ENCODE measurements around the gene APBA2.
"Not testable (repeated sequence)": the region's sequence is repeated elsewhere in the genome, so short reads cannot be mapped to it uniquely, and the experiment has no call there.

Gene APBA2

DNA sequence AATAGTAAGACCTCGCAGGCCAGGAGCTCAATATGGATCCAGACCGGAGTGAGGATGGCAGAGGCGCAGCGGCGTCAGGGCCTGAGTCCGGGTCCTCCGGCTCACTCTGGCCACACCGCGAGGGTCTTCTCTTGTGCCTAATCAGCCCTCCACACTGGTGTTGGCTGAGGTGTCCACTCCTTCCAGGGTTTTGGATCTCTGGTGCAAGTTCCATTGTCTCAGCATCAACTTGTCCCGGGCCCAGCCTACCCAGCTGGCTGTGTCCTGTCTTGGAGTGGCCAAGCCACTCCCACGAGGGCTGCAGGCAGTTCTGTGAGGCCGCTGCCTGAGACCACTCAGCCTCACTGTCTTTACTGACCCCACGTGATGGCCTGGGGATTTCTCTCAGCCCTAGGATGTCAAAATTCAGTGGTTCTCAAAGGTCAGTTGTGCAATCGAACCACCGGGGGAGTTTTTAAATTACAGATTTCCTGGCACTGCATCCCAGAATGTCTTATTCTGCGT is 24.7 kb upstream of the APBA2 start:
- Histone ChIP-seq H3K36me3 (ENCODE audit: insufficient read depth, low read length) (peaks cover 22% of the 10 kb centered on the region; the same call in 1 of the 2 replicates), H4K20me1 (ENCODE audit: insufficient read depth, low read length, poor library complexity, severe bottlenecking) (no peaks in the 10 kb centered on the region), H3K9me2 (replicated peaks; ENCODE audit: low read depth, low read length) (no peaks in the 10 kb centered on the region), H3K9me3 (ENCODE audit: insufficient read depth, low read depth, low read length) (no peaks in the 10 kb centered on the region), H3K79me2 (ENCODE audit: insufficient read depth, low read length) (no peaks in the 10 kb centered on the region), H3K4me3 (ENCODE audit: low read length, poor library complexity, severe bottlenecking) (no peak overlapping the region), H3F3A (ENCODE audit: low read depth) (no peaks in the 10 kb centered on the region), H3K27me3 (ENCODE audit: insufficient read depth, low read length, poor library complexity, severe bottlenecking) (no peaks in the 10 kb centered on the region), H3K4me2 (ENCODE audit: low read depth, low read length, poor library complexity, severe bottlenecking) (no peak overlapping the region), H3K4me1 (ENCODE audit: insufficient read depth, low read length, poor library complexity, severe bottlenecking) (no peaks in the 10 kb centered on the region), H2AFZ (ENCODE audit: low read length) (no peak overlapping the region), H3K9ac (ENCODE audit: low read depth, low read length, poor library complexity, severe bottlenecking) (no peak overlapping the region)
- TF ChIP-seq, protein P1, sequence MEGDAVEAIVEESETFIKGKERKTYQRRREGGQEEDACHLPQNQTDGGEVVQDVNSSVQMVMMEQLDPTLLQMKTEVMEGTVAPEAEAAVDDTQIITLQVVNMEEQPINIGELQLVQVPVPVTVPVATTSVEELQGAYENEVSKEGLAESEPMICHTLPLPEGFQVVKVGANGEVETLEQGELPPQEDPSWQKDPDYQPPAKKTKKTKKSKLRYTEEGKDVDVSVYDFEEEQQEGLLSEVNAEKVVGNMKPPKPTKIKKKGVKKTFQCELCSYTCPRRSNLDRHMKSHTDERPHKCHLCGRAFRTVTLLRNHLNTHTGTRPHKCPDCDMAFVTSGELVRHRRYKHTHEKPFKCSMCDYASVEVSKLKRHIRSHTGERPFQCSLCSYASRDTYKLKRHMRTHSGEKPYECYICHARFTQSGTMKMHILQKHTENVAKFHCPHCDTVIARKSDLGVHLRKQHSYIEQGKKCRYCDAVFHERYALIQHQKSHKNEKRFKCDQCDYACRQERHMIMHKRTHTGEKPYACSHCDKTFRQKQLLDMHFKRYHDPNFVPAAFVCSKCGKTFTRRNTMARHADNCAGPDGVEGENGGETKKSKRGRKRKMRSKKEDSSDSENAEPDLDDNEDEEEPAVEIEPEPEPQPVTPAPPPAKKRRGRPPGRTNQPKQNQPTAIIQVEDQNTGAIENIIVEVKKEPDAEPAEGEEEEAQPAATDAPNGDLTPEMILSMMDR (conservative IDR thresholded peaks at IDR 0.05; ENCODE audit: low read length), result no peak

DNA sequence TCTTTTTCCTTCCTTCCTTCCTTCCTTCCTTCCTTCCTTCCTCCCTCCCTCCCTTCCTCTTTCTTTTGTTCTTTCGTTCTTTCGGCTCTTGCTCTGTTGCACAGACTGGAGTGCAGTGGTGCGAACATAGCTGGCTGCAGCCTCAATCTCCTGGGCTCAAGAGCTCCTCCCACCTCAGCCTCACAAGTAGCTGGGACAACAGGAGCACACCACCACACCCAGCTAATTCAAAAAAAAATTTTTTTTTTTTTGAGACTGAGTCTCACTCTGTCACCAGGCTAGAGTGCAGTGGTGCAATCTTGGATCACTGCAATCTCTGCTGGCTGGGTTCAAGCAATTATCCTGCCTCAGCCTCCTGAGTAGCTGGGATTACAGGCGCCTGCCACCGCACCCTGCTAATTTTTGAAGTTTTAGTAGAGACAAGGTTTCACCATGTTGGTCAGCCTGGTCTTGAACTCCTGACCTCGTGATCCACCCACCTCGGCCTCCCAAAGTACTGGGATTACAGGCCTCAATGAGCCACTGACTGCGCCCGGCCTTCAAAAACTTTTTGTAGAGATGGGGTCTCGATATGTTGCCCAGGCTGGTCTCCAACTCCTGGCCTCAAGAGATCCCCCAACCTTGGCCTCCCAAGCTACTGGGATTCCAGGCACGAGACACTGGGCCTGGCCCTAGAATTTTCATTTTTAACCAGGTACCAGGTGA is 24.0 kb upstream of the APBA2 start:
- not testable (repeated sequence) for H4K20me1 ChIP-seq (ENCODE audit: insufficient read depth, low read length, poor library complexity, severe bottlenecking); H3K4me2 ChIP-seq (ENCODE audit: low read depth, low read length, poor library complexity, severe bottlenecking); H3K27me3 ChIP-seq (ENCODE audit: insufficient read depth, low read length, poor library complexity, severe bottlenecking); H3K4me1 ChIP-seq (ENCODE audit: insufficient read depth, low read length, poor library complexity, severe bottlenecking); H3K9me2 ChIP-seq (replicated peaks; ENCODE audit: low read depth, low read length); H3K4me3 ChIP-seq (ENCODE audit: low read length, poor library complexity, severe bottlenecking); H3K79me2 ChIP-seq (ENCODE audit: insufficient read depth, low read length); H3K9ac ChIP-seq (ENCODE audit: low read depth, low read length, poor library complexity, severe bottlenecking); H2AFZ ChIP-seq (ENCODE audit: low read length); H3K9me3 ChIP-seq (ENCODE audit: insufficient read depth, low read depth, low read length); H3F3A ChIP-seq (ENCODE audit: low read depth)
- peaks cover 16% of the 10 kb centered on the region; the same call in 1 of the 2 replicates for H3K36me3 ChIP-seq (ENCODE audit: insufficient read depth, low read length)

DNA sequence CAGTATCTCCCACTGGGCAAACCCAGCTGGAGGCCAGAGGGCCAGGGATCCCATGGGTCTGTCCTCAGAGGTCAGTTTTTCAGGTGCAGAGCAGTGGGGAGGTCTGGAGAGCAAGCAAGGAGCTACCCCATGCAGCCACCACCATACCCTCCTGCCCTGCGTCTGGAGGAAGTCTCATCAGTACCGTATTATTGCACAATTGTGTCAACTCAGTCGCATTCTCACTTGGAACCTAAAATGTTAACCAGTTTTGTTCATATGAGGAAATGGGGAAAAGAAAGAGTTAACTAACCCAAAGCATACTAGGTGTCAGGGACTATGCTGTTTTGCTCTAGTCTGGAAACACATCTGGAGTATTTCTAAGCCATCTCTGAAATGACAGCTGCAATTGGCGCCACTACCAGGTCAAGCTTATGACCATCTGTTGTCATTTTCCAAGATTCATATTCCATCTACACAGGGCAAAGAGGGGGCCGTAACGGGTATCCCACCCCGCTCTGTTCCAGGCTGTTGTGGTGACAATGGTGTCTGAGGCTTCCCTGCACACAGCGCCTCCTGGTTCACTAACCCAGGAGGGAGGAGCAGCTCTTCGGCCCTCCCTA is 16.9 kb upstream of the APBA2 start:
- Histone ChIP-seq H3K36me3 (ENCODE audit: insufficient read depth, low read length) (no peaks in the 10 kb centered on the region), H3K9me3 (ENCODE audit: insufficient read depth, low read depth, low read length) (no peaks in the 10 kb centered on the region), H3K9me2 (replicated peaks; ENCODE audit: low read depth, low read length) (no peaks in the 10 kb centered on the region), H3K4me3 (ENCODE audit: low read length, poor library complexity, severe bottlenecking) (no peak overlapping the region), H4K20me1 (ENCODE audit: insufficient read depth, low read length, poor library complexity, severe bottlenecking) (no peaks in the 10 kb centered on the region), H3K4me2 (ENCODE audit: low read depth, low read length, poor library complexity, severe bottlenecking) (no peak overlapping the region), H3K27me3 (ENCODE audit: insufficient read depth, low read length, poor library complexity, severe bottlenecking) (no peaks in the 10 kb centered on the region), H3K79me2 (ENCODE audit: insufficient read depth, low read length) (no peaks in the 10 kb centered on the region), H3F3A (ENCODE audit: low read depth) (no peaks in the 10 kb centered on the region), H3K4me1 (ENCODE audit: insufficient read depth, low read length, poor library complexity, severe bottlenecking) (peaks cover 1% of the 10 kb centered on the region), H2AFZ (ENCODE audit: low read length) (no peak overlapping the region), H3K9ac (ENCODE audit: low read depth, low read length, poor library complexity, severe bottlenecking) (no peak overlapping the region)
- TF ChIP-seq, protein P1 (conservative IDR thresholded peaks at IDR 0.05; ENCODE audit: low read length), result no peak
- no peak for TF ChIP-seq EZH2phosphoT487 (IDR thresholded peaks at IDR 0.05; ENCODE audit: borderline replicate concordance)
